DMS53 treated with DMSO at 0.1 percent for 48 hours (cell line): ENCODE measurements around the gene HIVEP3.

Experiments
- DNase-seq: peaks from one replicate; lab custom pipeline; 2025; ENCODE audit not compliant: unreplicated experiment; lab: John Stamatoyannopoulos, UW

Gene HIVEP3

DNA sequence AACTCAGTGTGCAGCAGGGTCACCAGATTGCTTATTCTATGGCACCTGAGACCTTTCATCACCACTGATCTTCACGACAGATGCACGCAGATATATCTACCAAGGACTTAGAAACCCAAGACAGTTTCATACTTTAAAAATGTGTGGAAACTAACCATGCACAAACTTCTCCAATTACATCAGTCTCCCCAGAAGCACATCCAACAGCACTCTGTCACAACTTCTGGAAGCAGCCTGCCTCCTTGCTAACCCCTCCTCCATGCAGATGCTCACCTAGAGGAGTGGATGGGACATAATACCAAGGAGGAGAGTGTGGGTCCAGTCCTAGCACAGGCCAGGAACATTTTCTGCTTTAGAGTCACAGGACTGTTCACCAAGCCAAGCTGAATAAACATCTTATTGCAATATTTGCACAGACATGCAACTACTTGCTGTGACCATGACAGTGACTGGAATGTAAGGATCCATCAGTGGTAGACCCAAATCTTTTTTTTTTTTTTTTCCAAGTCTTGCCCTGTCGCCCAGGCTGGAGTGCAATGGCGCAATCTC is 69.4 kb downstream of the HIVEP3 start:
- DNase-seq = no peak

DNA sequence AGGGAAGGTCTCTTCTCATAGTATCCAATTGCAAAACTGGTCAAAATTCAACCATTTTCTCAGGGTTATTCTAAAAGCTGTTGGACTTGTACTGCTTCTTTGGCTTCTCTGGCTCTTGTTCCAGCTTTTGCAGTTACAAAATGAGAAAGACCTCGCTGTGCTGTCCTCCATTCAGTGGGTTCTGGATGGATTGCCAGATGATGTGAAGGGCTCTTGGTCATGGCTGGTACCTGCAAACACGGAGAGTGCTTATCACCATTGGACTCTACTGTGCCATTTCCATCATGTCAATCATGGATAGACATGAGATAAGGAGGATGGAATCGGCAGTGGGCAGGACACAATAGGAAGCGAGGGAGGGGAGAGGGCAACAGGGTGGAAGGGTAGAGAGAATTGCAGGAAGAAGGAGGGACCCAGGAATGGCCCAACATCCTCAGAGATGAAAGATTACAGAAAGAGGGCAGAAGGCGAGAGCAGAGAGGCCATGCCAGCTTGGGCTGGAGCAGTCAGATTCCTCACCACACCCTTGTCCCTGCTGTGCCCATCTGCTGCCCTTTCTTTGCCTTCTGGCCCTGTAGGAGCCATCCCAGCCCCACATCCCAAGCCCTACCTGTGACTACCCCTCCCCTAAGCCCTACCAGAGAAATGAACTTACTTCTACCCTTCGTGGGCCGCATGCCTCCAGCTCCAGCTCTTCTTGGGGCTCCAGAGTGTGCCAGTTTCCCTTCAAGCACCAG is 70.3 kb downstream of the HIVEP3 start:
- DNase-seq = no peak

DNA sequence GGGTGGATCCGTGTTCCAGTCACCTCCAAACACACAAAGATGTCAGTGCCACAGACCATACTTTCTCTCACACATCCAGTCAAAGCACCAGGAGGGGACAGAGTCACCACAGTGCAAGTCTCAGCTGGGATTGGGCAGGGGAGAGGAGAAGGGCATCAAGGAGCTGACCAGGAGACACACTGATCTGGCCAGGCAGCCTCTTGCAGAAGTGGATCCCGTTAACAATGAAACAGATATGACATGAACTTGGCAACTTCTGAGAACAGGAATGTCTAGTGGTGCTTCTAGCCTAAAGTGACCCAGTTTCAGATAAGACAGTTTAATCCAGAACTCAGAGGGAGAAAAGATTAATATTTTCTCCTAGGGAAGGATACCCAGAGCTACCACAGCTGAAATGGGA is 71.0 kb downstream of the HIVEP3 start:
- DNase-seq = no peak

DNA sequence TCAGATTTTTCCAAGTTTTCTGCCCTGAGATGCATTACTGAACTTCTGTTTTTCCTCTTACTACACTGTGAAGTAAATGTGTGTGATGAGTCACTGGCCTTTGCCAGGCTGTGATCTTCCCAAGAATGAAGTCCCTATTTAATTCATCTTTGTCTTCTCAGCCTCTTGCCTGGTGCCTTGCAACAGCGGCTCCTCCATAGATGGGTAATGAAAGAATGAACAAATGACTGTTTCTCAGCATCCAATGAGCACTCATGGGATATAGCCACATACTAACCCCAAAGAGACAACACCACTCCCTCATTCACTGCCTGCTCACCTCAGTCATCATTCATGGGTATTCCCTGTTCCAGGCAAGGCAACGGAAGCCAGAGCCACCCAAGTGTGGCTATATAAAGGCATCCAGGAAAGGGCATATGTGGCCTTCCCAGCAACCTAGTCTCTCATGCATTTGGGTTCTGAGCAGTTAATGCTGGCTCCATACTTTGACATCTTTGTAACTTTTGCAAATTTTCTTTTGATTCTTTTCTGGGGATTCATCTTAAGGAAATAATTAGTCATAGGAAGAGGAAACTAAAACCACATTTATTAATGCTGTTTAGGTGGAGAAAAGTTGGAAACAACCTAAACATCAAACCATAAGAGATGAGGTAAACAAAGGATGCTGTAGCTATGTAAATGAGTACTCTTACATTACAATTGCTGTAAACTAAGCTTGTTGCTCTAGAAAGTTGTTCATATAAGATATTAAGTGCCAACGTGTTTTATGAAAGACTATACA is 71.9 kb downstream of the HIVEP3 start:
- DNase-seq = no peak

DNA sequence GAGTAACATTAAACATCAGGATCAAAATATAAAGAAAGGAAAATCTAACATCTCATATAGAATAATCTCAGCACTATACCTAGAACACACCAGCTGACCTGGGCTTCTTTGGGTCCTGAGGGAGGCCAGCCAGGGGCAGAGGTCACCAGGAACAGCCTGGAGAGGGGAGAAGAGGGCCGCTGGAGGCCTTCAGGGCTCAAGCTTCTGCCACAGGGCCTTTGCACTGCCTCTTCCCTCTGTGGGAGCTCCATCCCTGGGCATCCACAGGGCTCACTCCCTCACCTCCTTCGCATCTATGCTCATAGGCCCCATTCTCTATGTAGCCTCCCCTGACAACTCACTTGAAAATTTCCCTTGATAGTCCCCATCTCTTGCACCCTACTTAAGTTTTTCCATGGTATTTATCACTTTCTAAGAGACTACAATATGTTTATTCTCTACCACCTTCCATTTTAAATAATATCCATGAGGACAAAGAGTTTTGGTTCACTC is 73.9 kb downstream of the HIVEP3 start:
- DNase-seq = no peak

DNA sequence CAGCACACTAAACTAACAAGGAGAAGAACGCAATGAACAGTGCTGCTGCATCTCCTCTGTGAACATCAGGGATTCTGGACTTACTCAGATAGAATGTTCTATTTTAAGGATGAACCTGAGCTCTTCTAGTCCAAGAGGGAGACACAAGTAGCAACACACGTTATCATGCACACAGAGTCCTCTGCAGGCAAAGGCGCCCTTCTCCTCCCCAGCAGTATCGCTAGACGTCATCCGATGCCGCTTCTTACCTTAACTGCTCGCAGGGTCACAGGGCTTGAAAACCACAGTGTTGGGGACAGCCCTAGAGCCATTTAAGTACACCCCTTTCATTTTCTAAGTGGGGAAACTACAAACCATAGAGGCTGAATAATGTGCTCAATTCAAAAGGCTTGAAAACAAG is 74.5 kb downstream of the HIVEP3 start:
- DNase-seq = no peak

DNA sequence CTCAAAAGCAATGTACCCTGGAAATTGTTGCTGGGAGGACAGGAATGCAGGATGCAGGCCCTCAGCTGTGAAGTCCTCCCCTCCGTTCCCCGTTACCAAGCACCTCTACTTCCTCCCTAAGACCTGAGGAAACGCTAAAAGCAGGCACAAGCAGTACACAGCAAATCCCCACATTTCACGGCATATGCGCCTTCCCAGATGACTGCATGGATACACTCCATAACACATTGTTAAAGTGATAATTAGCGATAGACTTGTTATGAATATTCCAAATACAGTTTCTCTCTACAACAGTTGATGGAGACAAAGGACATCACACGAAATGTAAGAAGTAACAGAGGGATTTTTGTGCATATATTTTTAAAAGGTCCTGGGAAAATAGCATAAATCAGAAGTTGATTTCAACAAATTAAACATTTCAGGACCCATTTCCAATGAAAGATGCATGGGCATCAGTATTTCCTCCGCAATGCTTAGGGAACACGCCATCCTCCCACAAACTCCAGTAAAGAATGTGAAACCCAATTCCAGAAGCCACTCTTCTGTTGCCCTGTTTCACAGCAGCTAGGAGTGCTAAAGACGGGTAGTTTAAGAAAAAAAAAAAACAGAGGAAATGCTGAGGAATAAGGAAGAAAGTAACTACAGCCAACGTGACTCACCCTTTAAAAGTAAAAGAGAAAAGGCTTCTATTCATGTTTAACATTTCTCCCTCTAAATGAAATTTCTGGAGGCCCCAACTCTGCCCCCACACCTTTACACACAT is 75.5 kb downstream of the HIVEP3 start:
- no peak for DNase-seq

DNA sequence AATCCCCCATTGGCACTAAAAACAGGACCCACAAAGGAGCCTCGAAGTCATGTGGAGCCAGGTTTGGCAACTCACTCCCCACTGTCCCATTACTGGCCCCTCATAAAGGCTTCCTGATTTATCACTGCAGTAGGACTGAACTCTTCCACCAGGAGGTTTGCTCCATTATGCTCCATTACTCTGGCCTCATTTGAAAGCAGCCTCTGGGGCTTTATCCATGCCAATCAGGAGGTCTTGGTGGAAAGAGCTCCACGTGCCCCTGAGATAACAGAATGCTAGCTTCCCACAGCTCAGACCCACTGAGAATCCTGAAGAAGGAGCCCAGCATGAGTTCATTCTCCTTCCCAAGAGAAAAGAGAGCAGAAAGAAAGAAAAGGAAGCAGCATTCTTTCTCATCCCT is 76.4 kb downstream of the HIVEP3 start:
- no peak for DNase-seq

DNA sequence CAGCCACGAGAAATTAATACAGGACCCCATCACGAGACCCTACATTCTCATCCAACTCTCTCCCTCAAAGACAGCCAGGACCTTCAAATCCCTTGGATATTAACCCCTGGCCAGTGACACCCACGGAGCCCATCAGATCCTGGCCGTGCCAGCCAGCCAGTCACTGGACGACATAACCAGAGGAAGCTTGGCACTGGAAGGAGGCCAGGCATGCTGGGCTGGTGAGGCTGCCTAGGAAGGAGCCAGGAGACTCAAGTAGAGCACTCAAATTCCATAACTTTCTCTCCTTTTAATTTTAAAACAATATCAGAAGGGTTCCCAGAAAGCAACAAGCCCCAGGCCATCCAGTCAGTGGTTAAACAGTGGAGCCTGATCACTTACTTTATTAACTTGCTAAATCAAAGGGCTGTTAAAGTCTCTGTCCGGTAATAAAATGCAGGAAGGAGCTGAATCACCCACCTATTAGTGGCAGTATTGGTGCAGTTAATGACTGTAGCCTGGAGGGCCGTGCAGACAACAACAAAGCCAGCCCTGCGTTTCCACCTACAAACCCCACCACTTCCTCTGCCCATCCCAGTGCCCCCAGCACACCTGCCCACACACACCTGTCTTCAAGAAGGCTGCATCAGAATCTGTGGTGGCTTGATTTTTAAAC is 78.0 kb downstream of the HIVEP3 start:
- DNase-seq = no peak

DNA sequence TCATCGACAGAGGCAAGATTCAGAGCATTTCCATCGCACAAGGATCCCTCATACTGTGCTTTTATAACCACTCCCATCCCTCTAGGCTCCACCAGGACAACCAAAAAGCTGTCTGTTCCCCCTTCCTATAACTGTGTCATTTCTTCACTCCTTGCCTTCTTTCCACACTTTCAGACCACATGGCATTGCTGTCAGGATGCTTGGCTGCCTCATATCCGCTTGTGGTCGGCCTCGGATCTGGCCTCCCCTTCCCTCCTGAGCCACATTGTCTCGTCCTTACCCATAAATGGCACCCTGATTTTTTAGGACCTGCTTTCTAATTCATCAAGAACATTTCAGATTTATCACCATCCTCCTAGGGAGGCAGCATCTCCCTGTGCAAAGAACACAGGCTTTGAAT is 80.5 kb downstream of the HIVEP3 start:
- no peak for DNase-seq

DNA sequence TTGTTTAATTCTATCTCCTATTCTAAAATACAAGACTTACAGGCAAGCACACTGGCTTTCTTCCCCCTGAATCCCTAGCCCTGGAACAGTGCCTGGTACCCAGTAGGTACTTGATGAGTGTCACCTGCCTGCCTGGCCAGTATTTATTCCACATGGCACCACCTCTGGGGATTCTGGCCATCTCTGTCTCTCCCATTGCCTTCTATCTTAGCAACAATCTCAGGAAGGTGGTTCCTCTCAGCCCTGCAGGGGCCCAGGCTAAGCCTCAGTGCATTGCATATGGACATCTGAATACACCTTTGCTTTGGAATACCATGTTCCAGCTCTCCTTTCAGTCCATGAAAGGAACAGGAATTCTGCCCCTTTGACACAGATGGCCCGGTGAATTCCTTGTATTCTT is 81.0 kb downstream of the HIVEP3 start:
- no peak for DNase-seq

DNA sequence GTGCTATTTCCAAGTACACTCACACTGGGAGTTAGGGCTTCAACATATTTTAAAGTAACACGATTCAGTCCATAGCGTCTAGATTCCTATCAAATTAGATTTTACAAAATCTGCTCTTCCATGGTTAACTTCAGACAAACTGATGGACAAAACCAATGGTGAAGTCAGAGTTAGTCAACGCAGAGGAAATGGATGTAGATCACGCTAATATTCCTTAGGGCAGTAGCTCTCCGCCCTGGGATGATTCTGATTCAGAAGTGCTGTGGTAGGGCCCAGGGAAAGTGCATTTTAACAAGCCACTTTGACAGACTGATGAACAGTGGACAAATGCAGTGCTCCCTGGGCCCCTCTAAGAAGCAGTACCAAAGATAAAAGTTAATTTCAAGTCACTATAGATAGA is 83.2 kb downstream of the HIVEP3 start:
- DNase-seq = no peak

DNA sequence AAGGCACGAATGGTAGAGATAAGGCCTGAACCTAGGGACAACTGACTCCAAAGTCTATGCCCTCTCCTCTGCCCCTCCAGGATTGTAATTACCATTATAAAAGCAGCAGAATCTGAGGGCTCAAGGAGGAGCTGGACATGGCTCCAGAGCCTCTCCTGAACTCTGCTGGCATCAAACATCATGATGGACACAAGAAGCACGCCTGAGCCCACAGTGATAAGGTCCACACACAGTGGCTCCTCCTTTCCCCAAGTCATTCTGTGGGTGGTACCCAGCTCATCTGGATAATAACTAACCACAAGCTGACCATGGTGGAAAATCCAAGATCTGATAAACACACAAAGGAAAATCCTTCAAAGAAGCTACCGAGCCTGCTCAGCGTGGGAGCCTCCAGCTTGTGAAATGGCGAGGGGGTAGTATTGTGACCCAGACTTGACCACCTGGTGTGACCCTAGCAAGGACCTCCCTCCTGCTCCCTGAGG is 85.2 kb downstream of the HIVEP3 start:
- no peak for DNase-seq

DNA sequence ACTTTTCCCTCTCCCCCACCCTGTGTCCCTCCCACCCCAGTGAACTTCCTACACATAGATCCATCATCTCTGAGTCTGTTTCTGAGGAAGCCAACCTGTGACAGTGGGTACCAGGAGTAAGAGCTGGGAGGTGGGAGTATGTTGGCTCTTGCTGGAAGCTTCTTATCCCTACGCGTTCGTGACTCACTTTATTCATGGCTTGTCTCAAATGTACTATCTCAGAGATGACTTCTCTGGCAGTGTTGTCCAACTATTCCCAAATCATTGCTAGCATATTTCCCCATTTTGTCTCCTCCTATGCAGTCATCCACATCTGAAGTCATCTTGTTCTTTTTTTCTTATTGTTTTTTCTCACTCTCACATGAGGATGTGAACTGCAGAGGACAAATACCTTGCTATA is 88.0 kb downstream of the HIVEP3 start:
- DNase-seq = no peak

DNA sequence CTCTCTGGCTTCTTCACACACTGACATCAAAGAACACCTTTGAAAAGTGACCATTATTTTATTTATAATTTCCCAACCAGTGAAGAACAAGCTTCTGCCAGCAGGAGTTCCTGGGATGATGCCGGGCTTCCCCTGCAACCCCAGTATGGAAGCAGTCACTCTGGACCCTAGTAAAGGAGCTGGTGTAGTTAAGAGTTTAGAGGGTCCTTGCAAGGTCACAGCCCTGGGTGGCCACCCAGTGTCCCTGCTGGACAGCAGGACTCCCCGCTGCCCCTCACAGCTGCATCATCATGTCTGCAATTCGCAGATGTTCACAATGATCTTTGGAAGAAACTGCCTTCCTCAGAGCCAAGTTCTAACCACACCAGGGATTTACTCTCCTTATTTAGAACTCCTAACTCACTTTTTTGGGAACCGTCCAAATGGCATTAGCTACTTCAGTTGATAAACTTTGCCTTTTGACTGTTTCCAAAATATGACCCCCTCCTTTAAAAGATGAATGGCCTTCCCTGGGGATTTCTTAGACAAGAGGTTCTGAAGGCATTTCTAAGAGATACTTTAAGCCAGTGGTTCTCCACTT is 90.6 kb downstream of the HIVEP3 start:
- no peak for DNase-seq

DNA sequence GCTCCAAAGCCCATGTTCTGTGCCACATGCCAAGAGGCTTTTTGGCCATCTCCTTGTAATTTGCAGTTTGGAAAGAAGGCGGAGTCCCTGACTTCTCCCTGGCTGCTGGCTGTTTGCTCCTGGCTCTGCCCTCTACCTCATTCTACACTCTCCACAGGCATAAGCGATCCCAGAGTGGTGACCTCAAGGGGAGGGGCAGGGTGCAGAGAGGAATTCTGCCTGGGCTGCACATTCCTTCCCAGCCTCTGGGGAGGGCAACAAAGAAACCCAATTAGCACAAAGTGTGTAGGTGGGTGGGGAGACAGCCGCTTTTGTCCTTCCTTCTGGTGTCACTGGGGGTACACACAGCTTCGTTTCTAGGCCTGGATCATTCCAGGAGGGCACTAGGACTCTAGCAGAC is 95.3 kb downstream of the HIVEP3 start:
- no peak for DNase-seq

DNA sequence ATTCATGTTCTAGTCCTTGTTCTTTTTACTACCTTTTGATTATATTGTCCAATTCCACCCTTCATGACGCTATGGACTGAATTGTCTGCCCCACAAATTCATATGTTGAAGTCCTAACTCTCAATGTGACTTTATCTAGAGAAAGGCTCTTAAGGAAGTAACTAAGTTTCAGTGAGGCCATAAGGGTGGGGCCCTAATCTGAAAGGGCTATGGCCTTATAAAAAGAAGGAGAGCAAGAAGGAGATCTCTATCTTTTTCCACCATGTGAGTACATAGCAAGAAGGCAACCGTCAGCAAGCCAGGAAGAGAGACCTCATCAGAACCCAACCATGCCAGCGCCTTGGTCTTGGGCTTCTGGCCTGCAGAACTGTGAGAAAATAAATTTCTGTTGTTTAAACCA is 95.9 kb downstream of the HIVEP3 start:
- DNase-seq = no peak

DNA sequence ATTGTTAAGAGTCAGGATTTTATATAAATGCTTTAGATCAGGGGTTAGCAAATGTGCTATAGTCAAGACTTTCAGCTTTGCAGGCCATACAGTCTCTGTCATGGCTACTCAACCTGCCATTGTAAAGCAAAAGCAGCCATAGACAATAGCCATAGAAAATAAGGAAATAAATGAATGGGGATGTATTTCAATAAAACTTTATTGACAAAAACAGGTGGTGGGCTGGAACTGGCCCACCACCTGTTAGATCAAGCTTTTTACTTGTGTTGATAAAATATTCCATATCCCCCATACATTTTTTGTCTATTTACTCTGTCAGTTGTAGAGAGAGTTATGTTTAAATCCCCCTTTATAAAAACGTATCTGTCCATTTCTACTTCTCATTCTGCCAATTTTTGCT is 98.9 kb downstream of the HIVEP3 start:
- no peak for DNase-seq

DNA sequence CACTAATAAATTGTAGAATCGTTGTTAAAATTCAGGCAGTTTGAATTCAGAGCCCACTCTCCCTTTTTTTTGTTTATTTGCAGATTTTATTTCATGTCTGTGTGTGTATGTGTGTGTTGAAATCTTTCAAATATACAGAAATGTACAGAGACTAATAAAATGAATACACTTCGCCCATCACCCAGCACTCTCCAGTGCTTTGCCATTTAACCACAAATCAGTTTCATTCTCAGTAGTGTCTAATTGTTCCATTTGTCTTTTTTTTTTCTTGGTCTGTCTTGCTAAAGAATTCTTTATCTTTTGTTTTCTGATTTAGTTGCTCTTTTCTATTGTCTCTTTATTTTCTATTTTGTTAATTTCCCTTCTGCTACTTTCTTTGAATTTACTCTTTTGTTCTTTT is 99.7 kb downstream of the HIVEP3 start:
- DNase-seq = no peak

DNA sequence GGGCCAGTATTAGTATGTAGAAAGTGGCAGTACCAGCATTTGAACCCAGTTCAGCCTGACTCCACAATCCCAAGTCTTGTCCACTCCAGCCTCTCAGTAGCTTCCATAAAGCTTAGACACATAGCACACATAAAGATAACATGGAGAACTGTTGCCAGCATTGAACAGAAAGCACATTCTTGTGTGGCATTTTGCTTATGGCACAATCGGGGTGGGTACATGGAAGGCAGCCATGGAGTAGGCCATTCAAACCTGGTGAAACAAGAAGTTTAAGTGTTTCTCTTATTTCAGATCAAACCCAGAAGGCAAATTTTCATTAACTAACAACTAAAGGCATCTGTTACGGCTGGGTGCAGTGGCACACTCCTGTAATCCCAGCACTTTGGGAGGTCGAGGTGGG is 102.7 kb downstream of the HIVEP3 start:
- DNase-seq = no peak
